A549 (cell line): Measurements from ENCODE around the gene LRRC61. TPM values are rescaled to one million over a fixed set of nuclear protein-coding genes. Genes with fewer than 3 reads are reported as not detected.

Experiments used
- ATAC-seq, 2 experiments: fragments of 200-7000 bp in 1 of 2; fragments of >200 bp in 1 of 2; cut with Nextera tagmentation in 1 of 2; cut with Tn5 transposase in 1 of 2; 3 replicates each; pipeline versions ENCODE4 v1.8.0 to v1.9.1; 2018 to 2020; ENCODE audit warnings: mild to moderate bottlenecking in 1 of 2, moderate library complexity in 1 of 2
- CTCF ChIA-PET: fragments of 300-600 bp; sonication (Branson Sonifier 250); formaldehyde crosslinking; extraction: SDS; loops from one replicate; lab custom pipeline; 2021; ENCODE audit warnings: antibody characterized with exemption, inconsistent platforms; lab: Yijun Ruan, JAX
- POLR2A ChIA-PET: fragments of 350-600 bp; formaldehyde crosslinking; extraction: SDS; loops from one replicate; lab custom pipeline; 2021; ENCODE audit warnings: antibody characterized with exemption, inconsistent platforms; lab: Yijun Ruan, JAX
- DNase-seq, 2 experiments: peaks; one replicate each; pipeline versions ENCODE4 v3.0.0 to v3.0.0-alpha.2; 2011 to 2016; ENCODE audit warnings: low read depth in 1 of 2, low spot score in 1 of 2
- FAIRE-seq: peaks from 2 replicates; lab custom pipeline; 2011; peaks lifted over from hg19 to GRCh38; lab: Jason Lieb, UNC
- H3K27ac ChIP-seq, 2 experiments: fragments of >200 bp; sonication (Bioruptor Twin); formaldehyde crosslinking; 3 replicates each; pipeline ENCODE4 v1.5.1; 2016 to 2017
- H3K4me1 ChIP-seq: fragments of >200 bp; sonication (Bioruptor Twin); formaldehyde crosslinking; 3 replicates; pipeline ENCODE4 v1.6.1; 2016
- H3K4me2 ChIP-seq: fragments of >200 bp; sonication (Bioruptor Twin); formaldehyde crosslinking; 3 replicates; pipeline ENCODE4 v1.6.1; 2016
- H3K4me3 ChIP-seq: fragments of >200 bp; sonication (Bioruptor Twin); formaldehyde crosslinking; 3 replicates; pipeline ENCODE4 v1.5.1; 2016
- H3K9me3 ChIP-seq: fragments of >200 bp; sonication (Bioruptor Twin); formaldehyde crosslinking; 3 replicates; pipeline ENCODE4 v1.6.1; 2016
- BHLHE40 ChIP-seq: IDR thresholded peaks from 2 replicates; pipeline ENCODE4 v1.6.1; 2012; ENCODE audit warnings: low read depth, low read length, inconsistent platforms
- CBX8 ChIP-seq: fragments of 200-600 bp; sonication (generic); IDR thresholded peaks from 2 replicates; pipeline ENCODE4 v1.6.1; 2016
- CHD4 ChIP-seq: fragments of 200-600 bp; sonication (generic); IDR thresholded peaks from 2 replicates; pipeline ENCODE4 v1.6.1; 2016; ENCODE audit warnings: antibody characterized with exemption, mild to moderate bottlenecking, borderline replicate concordance
- EHMT2 ChIP-seq: fragments of 200-600 bp; sonication (generic); IDR thresholded peaks from 2 replicates; pipeline ENCODE4 v1.6.1; 2016; ENCODE audit warnings: antibody characterized with exemption, low read depth, mild to moderate bottlenecking, moderate library complexity
- ELK1 ChIP-seq: fragments of 150-350 bp; IDR thresholded peaks from 2 replicates; pipeline ENCODE4 v1.6.1; 2014; ENCODE audit warnings: low read depth, mild to moderate bottlenecking, low read length
- FOSB ChIP-seq: fragments of 250-450 bp; sonication (Bioruptor Pico); IDR thresholded peaks from 2 replicates; pipeline ENCODE4 v1.5.0; 2020; ENCODE audit warnings: mild to moderate bottlenecking, moderate library complexity
- GATA3 ChIP-seq: IDR thresholded peaks from 2 replicates; pipeline ENCODE4 v1.6.1; 2012; ENCODE audit warnings: borderline replicate concordance
- HEYL ChIP-seq: fragments of 250-450 bp; sonication (Bioruptor Pico); IDR thresholded peaks from 2 replicates; pipeline ENCODE4 v1.8.0; 2021; ENCODE audit warnings: mild to moderate bottlenecking, moderate library complexity
- JUN ChIP-seq, 2 experiments: fragments of >200 bp; sonication (Bioruptor Twin); formaldehyde crosslinking; IDR thresholded peaks; 2 replicates in 1 of 2; 3 replicates in 1 of 2; pipeline ENCODE4 v1.6.1; 2016 to 2017
- MAX ChIP-seq: IDR thresholded peaks from 2 replicates; pipeline ENCODE4 v1.6.1; 2012
- NPAS2 ChIP-seq: fragments of 250-450 bp; sonication (Bioruptor Pico); IDR thresholded peaks from 2 replicates; pipeline ENCODE4 v1.8.0; 2022; ENCODE audit warnings: mild to moderate bottlenecking, moderate library complexity, borderline replicate concordance
- NR3C1 ChIP-seq: fragments of >200 bp; sonication (Bioruptor Twin); formaldehyde crosslinking; IDR thresholded peaks from 3 replicates; pipeline ENCODE4 v1.6.1; 2017
- PHF8 ChIP-seq: fragments of 200-600 bp; sonication (generic); IDR thresholded peaks from 2 replicates; pipeline ENCODE4 v1.6.1; 2016; ENCODE audit warnings: low read depth, mild to moderate bottlenecking, antibody characterized with exemption, moderate library complexity, borderline replicate concordance
- POLR2A ChIP-seq: IDR thresholded peaks from 2 replicates; pipeline ENCODE4 v1.6.1; 2012; ENCODE audit warnings: mild to moderate bottlenecking, low read length
- RAD21 ChIP-seq, 2 experiments: fragments of >200 bp in 1 of 2; sonication (Bioruptor Twin) in 1 of 2; formaldehyde crosslinking in 1 of 2; IDR thresholded peaks in 1 of 2; conservative IDR thresholded peaks in 1 of 2; 2 replicates in 1 of 2; 3 replicates in 1 of 2; pipeline ENCODE4 v1.6.1; 2012 to 2018; ENCODE audit warnings: inconsistent platforms in 1 of 2
- REST ChIP-seq: fragments of 200-600 bp; sonication (generic); IDR thresholded peaks from 2 replicates; pipeline ENCODE4 v1.6.1; 2016; ENCODE audit warnings: antibody characterized with exemption, mild to moderate bottlenecking, moderate library complexity
- SMC3 ChIP-seq: fragments of >200 bp; sonication (Bioruptor Twin); formaldehyde crosslinking; IDR thresholded peaks from 3 replicates; pipeline ENCODE4 v1.6.1; 2018; ENCODE audit warnings: inconsistent platforms
- SREBF2 ChIP-seq: fragments of 450-650 bp; IDR thresholded peaks from 2 replicates; pipeline ENCODE4 v1.6.1; 2014; ENCODE audit warnings: mild to moderate bottlenecking, moderate library complexity
- TP53 ChIP-seq: fragments of 250-450 bp; sonication (Bioruptor Pico); IDR thresholded peaks from 2 replicates; pipeline ENCODE4 v1.5.0; 2021; ENCODE audit warnings: mild to moderate bottlenecking, moderate library complexity
- ZC3H11A ChIP-seq: fragments of 450-650 bp; IDR thresholded peaks from 2 replicates; pipeline ENCODE4 v1.6.1; 2014; ENCODE audit warnings: antibody characterized with exemption, mild to moderate bottlenecking
- ZNF302 ChIP-seq: fragments of 250-450 bp; sonication (Bioruptor Pico); IDR thresholded peaks from 2 replicates; pipeline ENCODE4 v1.9.0; 2021; ENCODE audit warnings: inconsistent platforms, mild to moderate bottlenecking, moderate library complexity
- WGBS: methylation state at CpG from one replicate; pipeline ENCODE4 v1.1.6; 2017; ENCODE audit errors: missing lambda C conversion rate; 5-methylcytosine and 5-hydroxymethylcytosine counted together
- polyA plus RNA-seq, 4 experiments: library from polyadenylated mRNA; depleted of rRNA in 3 of 4; stranded (reverse); fragments of >200 nt; fragmentation: RNase III in 1 of 4; extraction: RNeasy Plus Mini Kit Qiagen cat#74134 plus additional on column Dnase treatment in 1 of 4; gene quantifications; 2 replicates in 3 of 4; 3 replicates in 1 of 4; pipeline ENCODE4 v1.2.3, GENCODE V29; 2011 to 2017

LRRC61 gene
- polyA plus RNA-seq, 2 of the 4 experiments (the other 2 are of a cell fraction) = 0.19 to 0.22 TPM

GRCh38 chr7:150382844-150383225 is 59.7 kb downstream of the LRRC61 start:
- DNase-seq (no peak), FAIRE-seq (no peak), ATAC-seq (no peak)
- ChIA-PET POLR2A (no interaction called here), CTCF (interaction anchor here (1.5 kb wide), 1 partner anchor 14 kb away, joined by 3 read pairs; no protein-coding TSS in a partner anchor)
- peaks cover 15% of the 10 kb centered on the region for H3K4me1 ChIP-seq
- TF ChIP-seq NPAS2 (CRISPR knock-in tag) (no peak), EHMT2 (no peak)
- no peak overlapping the region for H3K4me3 ChIP-seq
- WGBS = 69% methylated on average over 4 of the region's 4 CpGs
- H3K9me3 ChIP-seq = no peaks in the 10 kb centered on the region
- no peak overlapping the region for H3K4me2 ChIP-seq
- no peak overlapping the region for H3K27ac ChIP-seq

- no peak overlapping the region for H3K4me3 ChIP-seq
- ChIA-PET POLR2A (no interaction called here), CTCF (interaction anchor here (1.2 to 1.5 kb wide), 2 partner anchors 10 to 13 kb away, joined by 3 read pairs; no protein-coding TSS in a partner anchor)
- H3K4me2 ChIP-seq = no peak overlapping the region
- DNase-seq (no peak), FAIRE-seq (no peak), ATAC-seq (no peak)
- 88% methylated on average over 11 of the region's 22 CpGs for WGBS
- H3K27ac ChIP-seq = no peak overlapping the region
- H3K9me3 ChIP-seq = no peaks in the 10 kb centered on the region
- peaks cover 9% of the 10 kb centered on the region; the same call in 2 of the 3 replicates for H3K4me1 ChIP-seq
- TF ChIP-seq CBX8 (no peak), ZC3H11A (no peak), PHF8 (no peak), ZNF302 (no peak), HEYL (CRISPR knock-in tag) (no peak), RAD21 (conservative IDR thresholded peaks at IDR 0.05 in 1 of 2, IDR thresholded peaks at IDR 0.05 in 1 of 2) (no peak), FOSB (no peak), SMC3 (no peak), REST (no peak), GATA3 (no peak), MAX (no peak), BHLHE40 (no peak), POLR2A (no peak), NR3C1 (no peak), TP53 (CRISPR knock-in tag) (no peak), SREBF2 (no peak), ELK1 (no peak), CHD4 (no peak), JUN (IDR thresholded peaks at IDR 0.05) (no peak)
- TF ChIP-seq, all 56 proteins: peak for 0
These were observed 60.7 kb downstream of the LRRC61 start for GRCh38 chr7:150383710-150384397.
